Hematopoietic multipotent progenitor cell treated with erythropoietin and hydrocortisone succinate and interleukin-3 and kit ligand, for 15 days (in vitro differentiated cells): ENCODE results near the gene HAP1.
"Not testable (repeated sequence)": the region's sequence is repeated elsewhere in the genome, so short reads cannot be mapped to it uniquely, and the experiment has no call there.

ENCODE experiments used
- DNase-seq: peaks from one replicate; pipeline ENCODE4 v3.0.0-alpha.2; 2015; ENCODE audit warnings: low spot score

Gene HAP1

DNA sequence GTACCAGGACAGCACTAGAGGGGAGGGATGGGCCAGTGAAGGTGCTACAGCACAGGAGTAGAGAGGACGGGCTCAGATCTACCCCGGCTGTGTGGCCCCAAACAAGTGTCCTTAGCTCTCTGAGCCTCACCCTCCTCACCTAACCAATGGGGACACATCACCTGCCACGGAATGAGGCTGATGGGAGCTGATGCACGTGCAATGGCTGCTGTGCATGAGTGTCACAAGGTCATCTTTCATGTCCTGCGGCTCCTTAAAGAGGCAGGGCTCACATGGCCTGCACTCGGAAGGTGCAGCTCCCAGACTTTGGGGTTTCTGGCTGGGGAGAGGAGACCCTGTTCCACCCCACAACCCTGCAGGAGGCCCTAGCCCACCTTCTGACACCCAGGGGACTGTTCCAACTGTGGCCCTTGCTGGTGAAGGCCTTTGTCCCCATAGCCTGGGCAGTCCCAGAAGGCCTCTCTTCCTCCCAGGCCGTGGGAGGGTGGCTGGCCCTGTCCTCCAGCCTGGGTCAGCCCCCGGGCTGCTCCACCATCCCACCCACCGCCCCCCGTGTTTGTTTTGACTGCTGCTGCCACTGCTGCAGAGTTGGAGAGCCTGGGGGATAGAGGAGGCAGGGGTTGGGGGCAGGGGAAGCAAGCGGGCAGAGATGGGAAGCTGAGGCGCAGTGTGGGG is 10.5 kb downstream of the HAP1 start:
- no peak for DNase-seq

DNA sequence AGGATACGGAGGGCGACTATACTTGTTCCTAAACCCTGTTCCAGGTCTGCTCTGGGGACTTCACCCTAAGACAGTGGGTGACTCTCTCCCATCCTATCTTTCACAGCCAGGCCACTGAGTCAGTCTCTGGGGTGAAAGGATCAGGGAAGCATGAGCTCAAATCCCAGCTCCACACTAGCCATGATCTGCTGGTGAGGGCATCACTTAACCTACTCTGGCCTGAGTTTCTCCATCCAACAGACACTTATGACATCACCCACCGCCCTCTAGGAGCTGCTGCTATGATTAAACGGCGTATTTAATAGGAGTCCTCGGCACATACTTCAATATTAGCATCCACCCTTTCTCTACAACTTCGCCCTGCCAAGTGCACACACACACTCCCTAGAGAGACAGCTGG is 12.2 kb downstream of the HAP1 start:
- no peak for DNase-seq

DNA sequence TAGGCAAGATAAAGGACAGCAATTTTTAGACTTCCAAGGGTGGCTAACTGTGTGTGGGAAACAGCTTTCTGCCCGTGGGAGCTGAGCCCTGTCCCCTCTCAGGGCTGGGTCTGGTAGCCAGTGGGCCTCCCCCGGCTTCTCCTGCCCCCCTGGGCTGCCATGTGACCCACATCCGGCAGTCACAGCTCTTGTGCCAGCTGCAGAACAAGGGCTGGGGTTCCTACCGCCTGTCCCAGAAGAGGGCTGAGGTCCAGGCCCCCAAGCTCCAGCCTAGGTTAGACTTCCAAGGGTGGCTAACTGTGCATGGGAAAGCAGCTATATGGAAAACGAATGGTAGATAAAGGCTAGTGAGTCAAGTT is 16.2 kb downstream of the HAP1 start:
- no peak for DNase-seq

DNA sequence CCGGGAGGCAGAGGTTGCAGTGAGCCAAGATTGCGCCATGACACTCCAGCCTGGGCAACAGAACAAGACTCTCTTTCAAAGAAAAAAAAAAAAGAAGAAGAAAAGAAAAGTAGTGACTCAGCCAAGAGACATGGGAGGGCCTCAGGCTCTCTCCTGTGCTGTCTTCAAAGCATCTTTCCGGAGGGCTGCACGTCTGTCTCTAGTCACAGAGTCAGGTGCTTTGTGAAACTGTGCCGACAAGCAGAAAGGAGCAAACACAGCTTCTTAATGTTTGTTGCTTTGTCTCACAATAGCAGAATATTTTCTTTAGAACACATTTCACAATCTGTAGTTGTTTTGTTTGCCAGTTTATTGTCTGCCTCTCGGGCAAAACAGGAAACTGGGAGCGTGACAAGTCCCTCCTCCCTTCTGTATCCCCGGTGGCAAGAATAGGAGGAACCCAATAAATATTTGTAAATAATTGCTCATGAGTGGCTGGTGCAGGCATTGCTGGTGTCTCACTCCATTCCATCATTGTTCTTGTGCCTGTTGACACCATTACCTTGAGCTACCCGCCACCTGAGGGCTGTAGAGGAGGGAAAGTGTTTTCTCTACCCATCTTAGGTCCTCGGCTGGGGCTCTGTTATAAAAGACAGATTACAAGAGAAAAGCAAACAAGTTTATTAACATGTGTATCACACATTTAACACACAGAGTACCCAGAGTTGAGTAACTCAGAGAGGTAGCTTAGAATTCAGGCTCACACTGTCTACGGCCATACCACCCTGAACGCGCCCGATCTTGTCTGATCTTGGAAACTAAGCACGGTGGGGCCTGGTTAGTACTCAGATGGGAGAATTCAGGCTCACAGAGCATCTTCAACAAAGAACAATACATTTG is 16.8 kb downstream of the HAP1 start:
- DNase-seq: no peak

DNA sequence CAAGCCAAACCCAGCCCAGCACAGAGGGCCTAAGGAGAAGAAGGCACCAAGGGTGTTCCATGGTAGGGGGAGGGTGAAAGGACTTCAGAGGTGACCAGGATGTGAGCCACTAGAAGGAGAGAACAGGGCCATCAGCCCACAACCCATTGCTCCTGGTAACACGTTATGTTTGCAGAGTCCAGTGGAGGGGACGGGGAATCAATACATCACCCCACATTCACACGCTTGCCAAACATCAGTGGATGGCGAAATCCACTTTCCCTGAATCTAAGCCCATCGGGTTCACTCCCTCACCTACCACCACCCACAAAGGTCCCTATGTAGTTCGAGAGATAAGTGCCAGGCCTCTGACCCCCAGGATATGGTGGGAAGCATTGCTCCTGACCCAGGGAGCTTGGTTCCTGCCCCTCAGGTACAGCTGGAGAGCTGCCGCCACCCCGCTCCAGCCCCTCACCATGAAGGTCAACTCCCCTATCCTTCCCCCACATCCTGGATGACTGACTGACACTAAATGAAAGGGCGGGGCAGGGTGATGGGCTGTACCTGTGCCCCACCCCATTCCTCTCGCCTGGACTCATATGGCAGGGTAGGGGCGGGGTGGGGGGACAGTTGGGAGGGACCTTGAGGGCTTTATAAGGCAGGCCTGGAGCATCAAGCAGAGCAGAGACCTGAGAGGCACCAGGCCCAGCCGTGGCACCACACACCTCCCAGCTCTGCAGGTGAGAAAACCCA is 22.6 kb downstream of the HAP1 start, which contains the start of gene GAST:
Gene GAST (plus strand): TSS at position 663 of the 732 bp plus-strand sequence. CDS start 3,106 bp downstream, outside the sequence.
- no peak for DNase-seq

DNA sequence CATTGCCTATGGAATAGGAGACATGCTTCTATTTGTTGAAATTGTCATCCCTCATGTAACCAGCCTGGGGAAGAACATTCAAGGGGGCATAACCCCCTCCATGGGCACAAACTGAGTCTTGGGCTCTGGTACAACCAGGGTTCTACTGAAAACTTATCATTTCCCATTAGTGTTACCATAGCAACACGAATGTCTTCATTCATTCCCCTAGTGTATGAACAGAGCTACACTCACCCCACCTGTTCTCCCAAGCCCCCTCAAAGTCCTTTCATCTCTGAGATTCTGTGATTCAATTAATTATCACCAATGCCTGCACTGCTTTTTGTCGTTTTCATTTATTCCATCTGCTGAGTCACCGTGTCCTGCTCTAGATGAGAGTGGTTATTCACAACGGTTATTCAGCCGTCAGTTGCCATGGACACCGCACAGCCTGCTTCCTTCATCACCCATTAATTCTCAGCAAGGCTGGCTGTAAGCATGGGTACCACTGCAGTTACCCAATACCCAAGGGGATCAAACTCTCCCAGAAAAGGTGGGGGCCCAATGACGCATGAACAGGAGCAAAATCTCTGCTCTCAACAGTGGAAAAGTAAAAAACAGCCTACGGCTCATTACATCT is 23.9 kb downstream of the HAP1 start:
- no peak for DNase-seq

DNA sequence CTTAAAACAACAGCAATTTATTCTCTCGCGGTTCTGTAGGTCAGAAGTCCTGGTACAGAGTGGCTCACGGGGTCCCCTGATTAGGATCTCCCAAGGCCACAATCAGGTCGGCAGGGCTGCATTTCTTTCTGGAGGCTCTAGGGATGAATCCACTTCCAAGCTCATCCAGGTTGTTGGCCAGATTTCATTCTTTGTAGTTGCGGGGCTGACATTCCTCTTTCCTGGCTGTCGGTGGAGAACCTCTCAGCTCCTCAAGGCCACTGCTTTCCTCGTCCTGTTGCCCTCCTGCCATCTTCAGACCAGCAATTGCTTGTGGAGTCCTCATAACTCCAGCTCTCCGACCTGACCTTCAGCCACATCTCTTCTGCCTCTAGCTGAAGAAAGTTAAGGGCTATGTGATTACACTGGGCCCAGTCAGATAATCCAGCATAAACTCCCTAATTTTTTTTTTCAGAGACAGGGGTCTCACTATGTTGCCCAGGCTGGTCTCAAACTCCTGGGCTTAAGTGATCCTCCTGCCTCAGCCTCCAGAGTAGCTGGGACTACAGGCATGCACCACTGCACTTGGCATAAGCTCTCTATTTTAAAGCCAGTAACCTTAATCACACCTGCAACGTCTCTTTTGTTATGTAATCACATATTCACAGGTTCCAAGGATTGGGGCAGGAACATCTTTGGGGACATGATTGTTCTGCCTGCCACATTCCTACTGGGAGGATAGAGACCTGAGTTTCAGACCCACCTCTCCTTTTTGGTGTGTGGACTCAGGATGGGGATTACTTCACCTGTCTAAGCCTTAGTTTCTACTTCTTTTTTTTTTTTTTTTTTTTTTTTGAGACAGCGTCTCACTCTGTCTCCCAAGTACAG is 26.4 kb downstream of the HAP1 start:
- DNase-seq: no peak

DNA sequence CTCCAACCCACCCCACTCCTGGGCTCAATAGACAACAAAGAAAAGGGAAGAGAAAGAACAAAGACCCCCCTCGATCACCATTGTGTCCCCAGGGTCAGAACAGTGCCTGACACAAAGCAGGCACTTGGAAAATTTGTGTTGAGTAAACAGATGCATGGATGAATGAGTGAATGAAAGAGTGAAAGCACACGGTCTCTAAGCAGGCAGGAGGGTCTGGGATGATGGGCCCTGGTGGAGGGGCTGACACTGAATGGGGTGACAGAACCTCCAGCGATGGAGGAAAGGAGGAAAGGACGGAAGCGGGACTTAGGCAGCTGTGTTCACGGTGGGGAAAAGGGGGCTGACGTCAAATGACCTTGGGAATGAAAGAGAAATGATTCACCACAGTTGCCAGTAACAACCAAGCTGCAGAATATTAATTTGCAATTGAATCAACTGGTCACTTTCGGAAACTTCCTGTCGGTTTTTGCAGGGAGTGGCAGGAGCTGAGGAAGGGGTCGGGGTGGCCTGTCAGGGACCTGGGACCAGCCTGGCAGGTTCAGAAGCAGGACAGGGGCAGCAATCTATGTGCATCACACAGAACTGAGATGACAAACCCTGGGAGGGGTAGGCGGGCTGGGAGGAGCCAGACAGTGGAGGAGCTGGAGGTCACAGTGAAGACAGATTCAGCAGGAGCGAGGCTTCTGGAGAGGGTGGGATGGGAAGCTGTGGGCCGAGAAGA is 29.0 kb downstream of the HAP1 start:
- DNase-seq: no peak

DNA sequence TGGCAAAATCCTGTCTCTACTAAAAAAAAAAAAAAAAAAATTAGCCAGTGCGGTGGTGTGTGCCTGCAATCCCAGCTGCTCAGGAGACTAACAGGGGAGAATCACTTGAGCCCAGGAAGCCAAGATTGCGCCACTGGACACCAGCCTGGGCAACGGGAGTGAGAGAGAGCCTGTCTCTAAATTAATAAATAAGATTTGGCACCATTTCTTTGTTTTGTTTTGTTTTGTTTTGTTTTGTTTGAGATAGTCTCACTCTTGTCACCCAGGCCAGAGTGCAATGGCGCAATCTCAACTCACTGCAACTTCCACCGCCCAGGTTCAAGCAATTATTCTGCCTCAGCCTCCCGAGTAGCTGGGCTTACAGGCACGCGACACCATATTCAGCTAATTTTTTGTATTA is 31.7 kb downstream of the HAP1 start:
- no peak for DNase-seq

DNA sequence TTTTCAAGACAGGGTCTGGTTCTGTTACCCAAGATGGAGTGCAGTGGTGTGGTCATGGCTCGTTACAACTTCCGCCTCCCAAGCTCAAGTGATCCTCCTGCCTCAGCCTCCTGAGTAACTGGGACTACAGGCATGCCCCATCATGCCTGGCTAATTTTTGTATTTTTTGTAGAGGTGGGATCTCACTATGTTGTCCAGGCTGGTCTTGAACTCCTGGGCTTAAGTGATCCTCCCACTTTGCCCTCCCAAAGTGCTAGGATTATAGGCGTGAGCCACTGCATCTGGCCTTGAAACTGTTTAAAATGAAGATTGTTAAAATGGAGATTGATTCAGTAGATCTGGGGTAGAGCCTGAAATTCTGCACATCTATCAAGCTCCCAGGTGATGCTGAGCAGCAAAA is 33.6 kb downstream of the HAP1 start:
- not testable (repeated sequence) for DNase-seq

DNA sequence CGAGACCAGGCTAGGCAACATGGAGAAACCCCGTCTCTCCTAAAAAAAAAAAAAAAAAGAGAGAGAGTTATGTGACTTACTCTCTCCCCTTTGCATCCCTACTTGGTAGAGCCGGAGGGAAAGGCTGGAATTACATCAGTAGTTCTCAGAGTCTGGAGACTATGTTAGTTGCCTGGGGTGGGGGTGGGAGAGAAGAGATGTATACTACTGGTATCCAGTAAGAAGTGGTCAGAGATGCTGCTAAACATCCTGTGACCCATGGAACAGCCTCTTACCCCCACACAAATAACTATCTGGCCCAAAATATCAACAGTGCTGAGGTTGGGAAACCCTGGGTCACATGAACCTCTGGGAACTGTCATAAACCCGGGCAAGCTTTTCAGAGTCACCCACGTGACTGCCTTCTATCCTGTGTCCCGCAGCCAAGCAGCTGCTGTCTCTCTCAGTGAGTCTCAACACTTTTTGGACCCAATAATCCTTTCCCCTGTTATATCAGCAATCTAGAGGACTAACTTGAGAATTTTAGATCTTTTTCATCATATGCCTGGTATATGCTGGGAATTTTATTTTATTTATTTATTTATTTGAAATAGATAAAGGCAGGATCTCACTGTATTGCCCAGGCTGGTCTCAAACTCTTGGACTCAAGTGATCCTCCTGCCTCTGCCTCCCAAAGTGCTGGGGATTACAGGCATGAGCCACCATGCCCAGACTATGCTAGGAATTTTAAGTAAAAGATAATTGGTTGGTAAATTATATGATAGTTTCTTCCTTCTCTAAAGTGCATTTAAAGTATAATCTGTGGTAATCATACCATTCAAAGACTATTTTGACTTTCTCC is 37.1 kb downstream of the HAP1 start:
- no peak for DNase-seq

DNA sequence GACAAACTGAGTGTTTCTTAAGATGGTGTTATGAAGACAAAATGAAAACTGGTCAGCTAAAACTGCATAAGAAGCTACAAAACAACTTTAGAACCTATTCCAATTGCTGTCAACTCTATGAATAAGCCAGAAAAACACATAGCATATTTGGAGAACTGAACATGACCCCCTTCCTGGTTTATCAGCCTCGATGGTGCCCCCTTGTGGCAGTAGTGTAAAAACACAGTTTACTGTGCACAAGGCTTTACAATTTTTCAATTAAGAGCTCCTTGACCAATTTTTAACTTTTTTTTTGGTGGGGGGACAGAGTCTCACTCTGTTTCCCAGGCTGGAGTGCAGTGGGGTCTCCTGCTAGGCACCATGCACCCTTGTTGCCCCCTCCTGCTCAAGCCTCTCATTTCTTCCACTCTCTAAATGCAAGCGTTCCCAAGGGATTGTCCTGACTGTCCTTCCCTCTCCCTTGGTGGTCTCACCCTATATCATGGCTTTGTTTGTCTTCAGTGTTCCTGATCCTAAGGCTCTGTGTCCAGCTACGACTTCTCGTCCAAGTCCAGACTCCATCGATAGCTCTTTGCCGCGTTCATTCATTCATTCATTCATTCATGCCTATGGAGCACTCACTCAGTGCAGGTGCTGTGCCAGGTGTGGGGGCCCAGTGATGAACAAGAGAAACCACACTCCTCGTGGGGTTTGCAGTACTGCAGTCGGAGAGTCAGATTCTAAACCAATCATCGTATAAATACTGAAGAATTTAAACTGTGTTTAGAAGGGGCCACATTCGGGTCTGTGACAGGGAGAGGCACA is 38.3 kb downstream of the HAP1 start:
- peak; percentile 87 for DNase-seq

DNA sequence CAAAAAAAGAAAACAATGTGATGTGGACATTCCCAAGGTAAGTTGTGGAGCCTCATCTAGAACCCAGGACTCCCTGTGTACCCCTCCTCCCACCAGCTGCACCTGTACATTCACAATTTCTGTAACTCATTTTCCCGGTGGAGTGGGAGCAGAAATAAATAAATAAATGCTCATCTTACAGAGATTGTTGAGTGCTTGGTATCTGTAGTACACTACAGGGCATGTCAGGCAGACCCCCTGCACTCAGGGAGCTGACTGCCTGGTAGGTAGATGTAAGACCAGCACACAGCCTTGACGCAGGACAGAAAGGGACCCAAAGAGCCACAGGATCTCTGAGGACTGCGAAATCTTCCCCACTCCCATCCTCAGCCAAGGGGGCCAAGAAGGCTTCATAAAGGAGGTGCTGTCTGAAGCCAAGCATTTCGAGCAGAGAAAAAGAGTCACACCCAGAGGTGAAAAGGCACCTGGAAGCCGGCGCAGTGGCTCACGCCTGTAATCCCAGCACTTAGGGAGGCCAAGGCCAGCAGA is 39.2 kb downstream of the HAP1 start:
- peak; percentile 6 for DNase-seq

DNA sequence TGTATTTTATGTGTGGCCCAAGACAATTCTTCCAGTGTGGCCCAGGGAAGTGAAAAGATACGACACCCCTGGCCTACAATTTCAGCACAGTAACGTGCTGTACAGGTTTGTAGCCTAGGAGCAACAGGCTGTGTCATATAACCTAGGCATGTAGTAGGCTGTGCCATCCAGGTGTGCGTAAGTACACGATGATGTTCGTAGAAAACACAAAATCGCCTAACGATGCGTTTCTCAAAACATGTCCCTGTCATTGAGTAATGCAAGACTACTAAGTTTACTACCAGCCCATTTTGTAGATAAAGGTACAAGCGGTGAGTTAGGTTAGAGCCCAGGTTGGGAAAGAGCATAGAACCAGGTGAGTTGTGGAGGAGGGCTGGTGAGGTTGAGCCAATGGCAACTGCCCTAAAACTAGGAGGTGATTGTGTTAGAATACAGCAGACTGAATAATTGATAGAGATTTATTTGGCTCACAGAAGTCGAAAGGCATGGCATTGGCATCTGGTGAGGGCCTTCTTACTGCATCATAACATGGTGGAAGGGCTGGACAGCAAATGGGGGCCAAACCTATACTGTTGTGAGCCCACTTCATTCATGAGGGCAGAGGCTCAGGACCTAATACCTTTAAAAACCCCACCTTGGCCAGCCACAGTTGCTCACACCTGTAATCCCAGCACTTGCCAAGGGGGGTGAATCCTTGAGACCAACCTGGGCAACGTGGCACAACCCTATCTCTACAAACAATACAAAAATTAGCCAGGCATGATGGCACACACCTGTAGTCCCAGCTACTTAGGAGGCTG is 41.5 kb downstream of the HAP1 start:
- DNase-seq: peak; percentile 24

DNA sequence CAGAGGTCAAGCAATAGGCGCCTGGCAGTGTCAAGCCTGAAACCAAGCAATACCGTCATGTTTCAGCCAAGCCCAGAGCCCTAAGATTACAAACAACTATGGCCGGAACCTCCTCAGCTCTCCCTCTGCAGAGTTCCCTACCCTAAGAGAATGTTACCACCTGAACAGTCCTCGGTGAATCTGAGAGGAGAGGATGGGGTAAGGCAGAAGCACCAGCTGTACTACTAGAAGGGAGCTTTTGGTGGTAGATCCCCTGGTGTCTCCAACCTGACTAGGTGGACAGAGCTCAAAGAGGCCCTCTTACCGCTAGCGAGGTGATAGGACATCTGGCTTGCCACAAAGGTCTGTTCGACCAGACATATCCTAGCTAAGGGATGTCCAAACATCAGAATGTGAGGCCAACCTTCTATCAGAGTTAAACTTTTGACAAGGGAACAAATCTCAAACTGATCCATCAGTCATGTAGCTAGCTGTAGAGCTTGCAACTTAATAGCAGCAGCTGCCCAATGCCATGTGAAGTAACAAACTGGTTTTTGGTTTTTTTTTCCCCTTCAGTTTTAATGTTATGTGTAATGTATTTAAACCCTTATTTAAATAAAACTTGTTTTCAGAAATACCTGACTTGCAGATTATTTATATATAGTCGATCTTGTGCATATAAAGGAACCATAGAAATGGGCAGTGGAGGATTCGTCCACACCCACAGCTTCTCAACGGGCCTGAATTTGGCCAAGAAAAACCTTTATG is 43.2 kb downstream of the HAP1 start:
- peak; percentile 16 for DNase-seq

DNA sequence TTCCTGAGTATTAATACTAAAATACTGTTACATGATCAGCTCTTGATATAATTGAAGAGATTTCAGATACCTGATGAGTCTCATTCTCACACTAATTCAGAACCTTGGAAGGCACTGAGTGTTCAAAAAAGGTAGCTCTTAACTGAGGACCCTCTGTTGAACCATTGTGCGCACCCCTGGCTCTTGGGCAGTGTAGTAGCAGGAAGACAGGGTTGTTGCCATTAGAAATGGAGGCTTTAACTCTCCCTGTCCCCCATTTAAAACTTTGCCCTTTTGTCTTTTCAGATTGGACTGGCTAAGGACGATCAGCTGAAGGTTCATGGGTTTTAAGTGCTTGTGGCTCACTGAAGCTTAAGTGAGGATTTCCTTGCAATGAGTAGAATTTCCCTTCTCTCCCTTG is 43.9 kb downstream of the HAP1 start:
- DNase-seq: no peak
